ENCODE data around the gene LRIT2.

Gene LRIT2

GRCh38 chr10:84217746-84218145 lies 7.6 kb downstream of the LRIT2 start:
- no peak for TF ChIP-seq CTCF (conservative IDR thresholded peaks at IDR 0.05; ENCODE audit: control insufficient read depth, insufficient read depth, low read depth, low read length)
- no peak overlapping the region for H3K4me3 ChIP-seq (ENCODE audit: control insufficient read depth, low read depth, low read length)
- no peak for DNase-seq (ENCODE audit: low read depth)

GRCh38 chr10:84216834-84217233 lies 8.5 kb downstream of the LRIT2 start:
- no peak for DNase-seq (ENCODE audit: low read depth)
- no peak for TF ChIP-seq CTCF (conservative IDR thresholded peaks at IDR 0.05; ENCODE audit: control insufficient read depth, insufficient read depth, low read depth, low read length)
- H3K4me3 ChIP-seq (ENCODE audit: control insufficient read depth, low read depth, low read length): no peak overlapping the region

GRCh38 chr10:84214612-84215235 lies 10.6 kb downstream of the LRIT2 start:
- peak; percentile 48 for TF ChIP-seq CTCF (conservative IDR thresholded peaks at IDR 0.05; ENCODE audit: control insufficient read depth, insufficient read depth, low read depth, low read length)
- no peak for DNase-seq (ENCODE audit: low read depth)

GRCh38 chr10:84214046-84214572 lies 11.2 kb downstream of the LRIT2 start:
- no peak for DNase-seq (ENCODE audit: low read depth)
- no peak overlapping the region for H3K4me3 ChIP-seq (ENCODE audit: control insufficient read depth, low read depth, low read length)
- TF ChIP-seq CTCF (conservative IDR thresholded peaks at IDR 0.05; ENCODE audit: control insufficient read depth, insufficient read depth, low read depth, low read length): no peak

More at GRCh38 chr10:84214612-84215235, 10.6 kb downstream of the LRIT2 start:
- no peak overlapping the region for H3K4me3 ChIP-seq (ENCODE audit: control insufficient read depth, low read depth, low read length)

- no peak for DNase-seq (ENCODE audit: low read depth)
- no peak overlapping the region for H3K4me3 ChIP-seq (ENCODE audit: control insufficient read depth, low read depth, low read length)
- TF ChIP-seq CTCF (conservative IDR thresholded peaks at IDR 0.05; ENCODE audit: control insufficient read depth, insufficient read depth, low read depth, low read length): no peak
These were observed 12.3 kb downstream of the LRIT2 start for GRCh38 chr10:84213076-84213475.

GRCh38 chr10:84212014-84212413 lies 13.3 kb downstream of the LRIT2 start:
- no peak overlapping the region for H3K4me3 ChIP-seq (ENCODE audit: control insufficient read depth, low read depth, low read length)
- DNase-seq (ENCODE audit: low read depth): no peak
- TF ChIP-seq CTCF (conservative IDR thresholded peaks at IDR 0.05; ENCODE audit: control insufficient read depth, insufficient read depth, low read depth, low read length): no peak

Data from fibroblast of mammary gland (primary cell).